HG03039 (cell line): ENCODE measurements around the gene PSG7.
"Not testable (repeated sequence)": the region's sequence is repeated elsewhere in the genome, so short reads cannot be mapped to it uniquely, and the experiment has no call there.

Experiments
- ATAC-seq: cut with Tn5 transposase; IDR thresholded peaks from one replicate; pipeline ENCODE4 v1.9.1; 2021; ENCODE audit warnings: mild to moderate bottlenecking, moderate library complexity; ENCODE audit not compliant: unreplicated experiment

Gene PSG7

DNA sequence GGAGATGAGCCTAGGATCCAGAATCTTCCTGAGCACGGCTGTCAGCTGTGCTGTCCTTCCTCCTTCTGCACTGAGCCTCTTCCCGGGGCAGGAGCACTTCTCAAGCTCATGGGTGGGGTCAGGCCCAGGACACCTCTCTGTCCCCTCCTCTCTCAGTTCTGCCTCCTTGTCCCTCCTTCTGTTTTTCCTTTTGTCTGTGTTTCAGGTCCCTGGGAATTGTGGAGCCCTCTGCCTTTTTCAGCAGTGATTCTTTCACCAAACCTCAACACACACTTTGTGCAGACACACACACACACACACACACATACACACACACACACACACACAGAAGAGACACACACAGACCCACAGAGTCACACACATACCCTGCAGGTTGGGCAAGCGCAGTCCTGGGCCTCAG is at the start of gene PSG7:
TSS of gene PSG7 (minus strand) at position 101 of the 400 bp plus-strand sequence. CDS start 131 bp downstream, outside the sequence.
- ATAC-seq, result not testable (repeated sequence)

DNA sequence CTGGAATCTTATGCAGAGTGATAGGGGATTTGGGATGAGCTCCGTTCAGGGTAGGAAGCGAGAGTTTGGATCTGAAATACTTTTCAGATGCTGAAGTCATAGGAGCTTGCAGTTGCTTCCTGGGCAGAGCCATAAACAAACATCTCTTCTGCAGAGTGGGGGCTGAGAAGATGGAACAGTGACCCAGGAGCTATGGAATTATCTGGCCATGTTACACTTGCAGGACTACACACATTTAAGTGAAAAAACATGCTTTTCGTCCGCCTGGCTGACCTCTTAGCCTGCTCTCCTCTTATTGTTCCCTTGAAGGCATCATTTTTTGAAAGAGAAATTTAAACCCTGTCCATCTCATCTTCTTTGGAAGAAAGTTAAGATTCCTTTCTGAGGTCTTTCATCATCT is 48.6 kb upstream of the PSG7 start:
- ATAC-seq, result no peak

DNA sequence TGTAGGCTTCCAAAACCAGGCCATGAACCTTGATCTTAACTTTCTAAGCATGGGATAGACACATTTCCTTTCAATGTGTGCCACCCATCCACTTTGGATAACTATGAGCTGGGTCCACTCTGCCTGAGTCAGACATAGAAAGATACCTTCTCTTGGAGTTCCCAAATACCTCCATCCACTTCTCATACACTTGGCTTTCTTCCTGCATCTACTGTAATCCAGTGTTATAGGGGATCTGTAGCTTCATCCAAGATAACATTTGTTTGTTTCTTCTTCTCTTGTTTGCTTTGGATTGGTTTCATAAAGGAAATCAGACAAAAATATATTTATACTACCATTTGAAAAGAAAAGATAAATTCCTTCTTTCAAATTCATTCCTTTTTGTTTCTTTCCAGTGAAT is 45.1 kb upstream of the PSG7 start:
- not testable (repeated sequence) for ATAC-seq

DNA sequence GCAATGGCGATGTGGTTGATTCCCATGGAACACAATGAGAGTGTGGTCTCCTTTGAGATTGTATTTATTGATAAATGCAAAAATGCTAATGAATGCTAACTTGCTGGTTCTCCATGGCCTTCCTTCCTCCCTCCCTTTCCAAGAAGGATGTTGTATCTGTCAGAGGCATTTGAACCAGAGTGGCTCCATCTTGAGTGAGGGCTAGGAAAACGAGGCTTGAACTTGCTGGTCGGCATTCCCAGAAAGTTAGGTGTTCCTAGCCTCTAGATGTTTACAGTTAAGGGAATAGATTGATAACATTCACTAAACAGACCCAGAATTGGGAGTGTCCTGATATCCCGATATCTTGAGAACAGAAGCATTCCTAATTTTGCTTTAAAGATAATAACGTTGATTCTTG is 34.4 kb upstream of the PSG7 start:
- ATAC-seq, result not testable (repeated sequence)

DNA sequence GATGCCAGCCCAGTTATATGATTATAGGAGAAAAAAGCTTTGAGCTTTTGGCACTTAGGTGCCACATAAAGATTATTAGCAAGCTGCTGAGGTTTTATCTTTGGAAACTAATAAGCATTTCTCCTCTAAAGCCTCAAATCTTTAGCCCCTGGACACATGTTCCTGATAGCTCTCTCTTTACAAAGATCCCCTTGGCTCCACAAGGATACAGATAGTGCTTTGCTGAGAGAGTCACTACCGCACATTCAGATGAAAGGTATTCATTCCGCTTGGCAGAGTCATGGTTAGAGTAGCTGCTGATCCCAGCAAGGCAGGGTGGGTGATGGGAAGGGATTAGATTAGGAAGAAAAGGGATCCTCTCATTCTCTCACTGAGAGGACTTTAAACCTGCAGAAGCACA is 28.2 kb upstream of the PSG7 start:
- ATAC-seq, result no peak

DNA sequence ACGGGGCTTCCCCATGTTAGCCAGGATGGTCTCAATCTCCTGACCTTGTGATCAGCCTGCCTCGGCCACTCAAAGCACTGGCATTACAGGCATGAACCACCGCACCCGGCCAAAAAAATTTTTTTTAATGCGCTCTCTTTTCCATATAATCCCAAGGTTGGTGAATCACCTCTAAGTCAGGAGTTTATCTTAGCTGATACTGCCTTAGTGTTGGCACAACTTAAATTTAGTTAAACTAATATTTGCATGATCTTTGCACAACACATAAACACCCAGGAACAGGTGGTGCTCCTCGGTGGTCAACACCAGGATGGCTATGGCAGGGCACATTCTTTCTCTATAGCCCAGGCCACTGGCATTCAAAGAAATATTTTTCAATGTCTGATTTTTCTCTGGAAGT is 24.1 kb upstream of the PSG7 start:
- ATAC-seq, result no peak

DNA sequence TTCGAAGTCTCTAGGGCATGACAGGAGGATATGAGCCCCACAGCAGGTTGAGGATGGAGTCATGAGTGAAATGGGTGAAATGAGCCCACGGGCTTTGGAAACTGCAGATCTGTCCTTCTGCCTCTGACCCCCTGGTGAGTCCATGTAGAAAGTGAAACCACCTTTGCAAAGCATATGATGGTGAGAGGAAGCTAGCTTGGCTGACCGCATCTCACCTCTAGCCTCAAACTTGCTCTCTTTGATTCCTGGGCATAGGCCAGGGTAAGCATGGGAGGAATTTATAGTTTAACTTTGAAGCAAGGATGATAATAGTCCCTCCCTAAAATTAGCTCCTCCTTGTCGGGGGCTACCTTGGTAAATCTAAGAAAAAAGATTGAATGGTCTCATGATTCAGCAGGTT is 15.1 kb upstream of the PSG7 start:
- not testable (repeated sequence) for ATAC-seq

DNA sequence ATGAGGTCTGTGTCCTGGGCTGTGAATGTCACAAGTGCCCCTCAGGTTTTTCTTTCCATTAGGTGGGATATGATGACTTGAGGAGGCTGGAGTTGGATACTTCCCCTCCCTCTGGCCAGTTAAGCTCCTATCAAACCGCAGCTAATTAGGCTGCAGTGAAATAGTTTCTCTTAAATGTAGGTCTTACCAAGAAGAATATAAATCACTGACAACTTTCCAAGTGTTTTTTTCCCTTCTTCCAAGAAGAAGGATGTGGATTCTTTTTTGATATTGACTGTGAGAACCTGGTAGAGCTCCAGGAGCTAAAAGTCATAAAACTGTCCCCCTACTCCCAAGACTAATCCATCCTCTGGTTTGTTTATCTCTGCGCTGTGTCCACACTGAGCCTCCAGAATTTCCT is 14.5 kb upstream of the PSG7 start:
- not testable (repeated sequence) for ATAC-seq

DNA sequence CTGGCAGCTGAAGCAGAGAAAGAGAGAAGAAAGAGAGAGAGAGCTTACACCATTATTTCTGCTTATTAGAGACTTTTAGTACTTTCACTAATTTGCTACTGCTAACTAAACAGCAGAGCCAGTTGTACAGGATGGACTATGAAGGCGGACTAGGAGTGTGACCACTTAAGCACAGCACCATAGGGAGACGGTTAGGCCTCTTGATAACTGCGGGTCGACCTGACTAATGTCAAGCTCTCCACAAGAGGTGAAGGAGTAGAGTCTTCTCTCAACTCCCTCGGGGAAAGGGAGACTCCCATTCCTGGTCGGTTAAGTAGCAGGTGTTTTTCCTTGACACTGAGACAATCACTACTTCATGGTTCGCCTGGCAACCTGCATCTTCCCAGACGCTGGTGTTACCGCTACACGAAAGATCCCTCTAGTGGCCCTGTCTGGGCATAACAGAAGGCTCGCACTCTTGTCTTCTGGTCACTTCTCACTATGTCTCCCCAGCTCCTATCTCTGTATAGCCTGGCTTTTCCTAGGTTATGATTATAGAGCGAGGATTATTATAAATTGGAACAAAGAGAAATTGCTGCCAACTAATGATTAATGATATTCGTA is 5.3 kb upstream of the PSG7 start:
- ATAC-seq, result no peak

DNA sequence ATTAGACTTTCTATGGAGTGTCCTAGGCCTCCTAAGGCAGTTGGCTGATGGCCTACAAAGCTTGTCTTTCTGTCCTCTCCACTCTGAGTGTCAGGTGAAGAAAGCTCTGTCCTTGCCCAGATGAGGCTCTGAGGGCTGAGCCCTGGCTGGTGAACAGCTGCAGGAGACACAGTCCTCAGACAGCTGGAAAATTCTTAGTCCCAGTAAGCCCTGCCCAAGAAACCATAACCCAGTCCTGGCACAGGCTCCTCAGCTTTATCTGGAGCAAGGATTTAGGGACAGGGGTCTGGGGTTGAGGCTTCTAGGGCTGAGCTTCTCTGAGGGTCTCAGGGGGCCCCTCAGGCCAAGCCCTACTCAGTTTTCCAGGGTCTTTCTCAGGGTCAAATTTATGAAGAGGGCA is 2.3 kb downstream of the PSG7 start:
- ATAC-seq, result not testable (repeated sequence)

DNA sequence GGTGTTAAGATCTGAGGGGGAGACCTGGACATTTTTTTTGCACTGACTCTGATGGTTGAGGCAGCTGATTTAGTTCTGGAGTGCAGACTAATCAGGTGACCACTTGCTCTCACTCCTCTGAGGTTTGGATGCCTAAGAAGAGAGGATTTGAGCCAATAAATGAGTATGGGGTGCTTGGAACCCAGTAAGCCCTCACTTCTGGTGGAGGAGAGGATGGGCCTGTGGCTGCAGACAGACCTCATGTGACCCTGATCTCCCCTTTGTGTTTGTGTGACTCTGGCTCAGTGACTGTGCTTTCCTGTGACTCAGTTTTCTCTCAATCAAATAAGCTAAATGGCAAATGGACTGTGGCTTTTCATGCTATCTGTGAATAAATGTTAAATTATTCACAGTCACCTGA is 2.8 kb downstream of the PSG7 start:
- ATAC-seq, result not testable (repeated sequence)

DNA sequence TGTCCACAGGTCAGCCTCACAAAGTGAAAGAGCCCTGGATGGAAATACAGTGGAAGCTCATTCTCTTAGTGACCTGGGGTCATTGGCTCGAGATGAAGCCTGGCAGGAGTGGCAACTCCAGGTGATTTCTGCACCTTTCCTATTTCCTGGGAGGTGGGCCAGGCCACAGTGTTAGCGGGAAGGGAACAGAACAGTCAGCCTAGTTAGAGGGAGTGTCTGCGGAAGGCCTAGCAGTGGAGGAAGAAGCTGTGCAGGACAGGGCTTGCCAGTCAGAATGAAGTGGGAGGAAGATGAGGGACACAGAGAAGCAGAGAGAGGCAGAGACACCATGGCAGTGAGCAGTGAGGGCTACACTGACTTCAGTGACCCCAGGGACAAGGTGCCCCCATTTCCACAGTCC is 3.6 kb downstream of the PSG7 start:
- not testable (repeated sequence) for ATAC-seq

DNA sequence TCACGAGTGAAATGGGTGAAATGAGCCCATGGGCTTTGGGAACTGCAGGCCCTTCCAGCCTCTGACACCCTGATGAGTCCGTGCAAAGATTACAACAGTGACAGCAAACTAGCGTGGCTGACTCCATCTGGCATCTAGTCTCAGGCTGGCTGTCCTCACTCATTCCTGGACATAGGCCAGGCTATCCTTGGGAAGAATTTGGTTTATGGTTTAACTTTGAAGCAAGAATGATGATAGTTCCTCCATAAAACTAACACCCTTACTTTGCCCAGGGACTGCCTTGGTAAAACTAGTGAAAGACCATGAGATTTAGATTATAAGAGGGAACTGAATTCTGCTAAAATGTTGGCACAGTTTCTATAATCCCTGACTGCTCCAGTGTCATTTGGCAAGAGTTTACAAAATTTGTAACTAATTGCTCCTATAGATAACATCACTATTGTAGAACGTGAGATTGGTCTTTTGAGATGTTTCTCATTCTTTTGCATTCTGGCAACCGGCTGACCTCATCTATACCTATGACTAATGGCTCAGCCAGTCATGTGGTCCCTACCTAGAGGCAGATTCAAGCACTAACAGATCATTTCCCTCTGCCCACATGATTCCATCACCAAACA is 4.4 kb downstream of the PSG7 start:
- not testable (repeated sequence) for ATAC-seq

DNA sequence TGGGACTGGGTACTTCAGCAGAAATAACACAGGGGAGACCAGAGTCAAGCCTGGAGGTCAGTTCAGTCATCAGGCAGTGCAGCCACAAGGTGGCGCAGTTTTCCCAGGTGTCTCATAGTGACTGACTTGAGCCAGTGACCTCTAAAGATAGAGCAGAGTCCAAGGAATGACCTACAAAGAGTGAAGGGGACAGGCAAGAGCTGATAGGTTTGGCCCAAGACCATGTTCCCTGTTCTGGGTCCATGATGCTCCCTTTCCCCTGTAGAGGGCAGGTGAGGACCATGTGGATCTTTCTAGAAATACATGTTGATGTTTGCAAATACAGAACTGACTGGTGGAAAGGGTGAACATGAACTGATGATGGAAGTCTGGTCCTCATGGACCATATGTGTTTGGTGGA is 6.8 kb downstream of the PSG7 start:
- not testable (repeated sequence) for ATAC-seq

DNA sequence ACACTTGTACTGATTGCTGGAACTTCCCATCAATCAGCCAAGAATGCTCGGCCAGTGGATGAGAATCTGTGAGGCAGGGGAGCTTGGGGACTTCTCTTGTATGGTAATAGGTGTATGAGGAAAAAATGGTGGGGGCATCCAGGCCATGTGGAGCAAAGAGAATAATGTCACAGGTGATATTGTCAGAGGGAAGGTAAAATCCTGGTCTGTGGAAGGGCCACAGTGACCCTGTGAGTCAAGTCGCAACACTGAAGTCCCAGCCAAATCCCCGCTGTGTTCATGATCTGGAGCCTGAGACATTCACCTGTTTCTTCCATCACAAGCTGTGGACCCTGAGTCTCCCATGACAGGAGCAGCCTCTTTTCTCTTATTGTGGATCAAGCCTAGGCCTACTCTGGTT is 8.1 kb downstream of the PSG7 start:
- no peak for ATAC-seq

DNA sequence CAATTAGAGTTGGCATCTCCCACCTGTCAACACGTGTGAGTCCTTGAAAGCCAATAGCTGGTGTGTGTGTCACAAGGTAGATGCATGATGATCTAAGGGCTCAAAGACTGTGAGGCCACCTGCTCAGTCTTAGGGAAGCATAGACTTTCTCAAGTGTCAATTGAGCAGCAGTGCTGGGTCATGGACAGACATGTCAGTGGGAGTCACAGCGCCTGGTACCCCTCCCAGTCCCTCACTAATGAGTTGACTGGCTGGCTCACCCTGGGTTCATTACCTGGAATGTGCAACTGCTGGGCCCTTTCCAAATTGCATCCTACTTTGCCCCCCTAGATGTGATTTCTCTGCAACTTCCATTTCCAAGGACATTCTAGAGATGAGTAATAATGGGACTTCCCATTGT is 10.2 kb downstream of the PSG7 start:
- ATAC-seq, result no peak

DNA sequence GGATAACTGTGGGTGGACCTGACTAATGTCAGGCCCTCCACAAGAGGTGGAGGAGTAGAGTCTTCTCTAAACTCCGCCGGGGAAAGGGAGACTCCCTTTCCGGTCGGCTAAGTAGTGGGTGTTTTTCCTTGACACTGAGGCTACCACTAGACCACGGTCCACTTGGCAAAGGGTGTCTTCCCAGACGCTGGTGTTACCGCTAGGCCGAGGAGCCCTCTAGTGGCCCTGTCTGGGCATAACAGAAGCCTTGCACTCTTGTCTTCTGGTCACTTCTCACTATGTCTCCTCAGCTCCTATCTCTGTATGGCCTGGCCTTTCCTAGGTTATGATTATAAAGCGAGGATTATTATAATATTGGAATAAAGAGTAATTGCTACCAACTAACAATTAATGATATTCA is 13.9 kb downstream of the PSG7 start:
- ATAC-seq, result not testable (repeated sequence)

DNA sequence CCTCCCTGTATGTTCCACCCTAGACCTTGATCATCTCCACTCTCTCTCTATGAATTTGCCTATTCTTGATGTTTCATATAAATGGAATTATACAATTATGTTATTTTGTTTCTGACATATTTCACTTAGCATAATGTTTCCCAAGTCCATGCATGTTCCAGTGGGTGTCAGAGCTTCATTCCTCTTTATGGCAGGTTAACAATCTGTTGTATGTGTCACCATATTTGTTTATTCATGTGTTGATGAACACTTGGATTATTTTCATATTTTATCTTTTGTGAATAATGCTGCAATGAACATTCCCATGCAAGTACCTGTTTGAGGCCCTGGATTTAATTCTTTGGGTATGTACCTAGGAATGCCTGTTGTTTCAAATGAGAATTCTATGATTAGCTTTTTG is 16.0 kb downstream of the PSG7 start:
- ATAC-seq, result not testable (repeated sequence)

DNA sequence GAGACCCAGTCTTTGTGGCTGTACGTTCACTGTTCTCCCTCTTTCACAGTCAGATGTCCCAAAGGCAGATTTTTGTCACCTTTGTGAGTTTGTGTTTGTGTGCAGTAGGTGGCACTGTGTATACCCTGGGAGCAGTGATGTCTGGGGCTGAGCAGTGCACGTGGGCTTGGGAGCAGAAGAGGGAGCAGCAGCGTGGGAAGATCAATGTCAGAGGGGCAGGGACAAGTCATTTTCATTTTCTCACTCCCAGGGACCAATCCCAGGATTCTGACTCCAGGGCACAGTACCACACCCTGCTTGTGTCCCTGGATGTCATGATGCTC is 17.3 kb downstream of the PSG7 start:
- no peak for ATAC-seq

DNA sequence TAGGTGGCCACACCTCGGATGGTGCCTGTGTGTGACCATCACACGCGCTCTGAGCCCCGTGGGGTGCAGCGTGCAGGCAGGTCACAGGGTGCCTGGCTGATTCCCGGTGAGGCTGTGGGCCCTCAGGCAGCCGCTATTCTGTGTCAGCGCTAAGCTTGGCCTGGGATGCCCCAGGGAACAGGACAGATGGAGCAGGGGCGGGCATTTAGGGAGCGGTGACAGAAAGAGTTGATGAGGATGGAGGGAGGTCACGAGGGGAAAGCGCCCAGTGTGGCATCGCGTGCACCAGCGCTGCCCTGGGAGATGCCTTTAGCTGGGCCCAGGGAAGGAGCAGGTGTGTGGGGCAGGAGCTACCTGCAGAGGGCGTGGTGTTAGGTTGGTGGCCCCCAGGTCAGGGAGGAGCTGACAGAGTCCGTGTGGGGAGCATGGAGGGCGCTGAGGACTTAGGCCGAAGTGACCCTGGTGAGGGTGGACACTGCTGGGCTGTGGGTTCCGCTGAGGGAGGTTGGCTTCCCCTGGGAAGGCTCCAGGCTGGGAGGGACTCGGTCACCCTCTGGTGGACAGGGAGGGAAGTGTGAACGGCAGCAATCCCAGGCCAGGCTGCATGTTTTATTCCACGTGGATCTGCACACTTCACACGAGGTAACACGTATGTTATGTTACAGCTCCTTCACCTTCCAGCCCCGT is 17.8 kb downstream of the PSG7 start:
- ATAC-seq, result not testable (repeated sequence)

DNA sequence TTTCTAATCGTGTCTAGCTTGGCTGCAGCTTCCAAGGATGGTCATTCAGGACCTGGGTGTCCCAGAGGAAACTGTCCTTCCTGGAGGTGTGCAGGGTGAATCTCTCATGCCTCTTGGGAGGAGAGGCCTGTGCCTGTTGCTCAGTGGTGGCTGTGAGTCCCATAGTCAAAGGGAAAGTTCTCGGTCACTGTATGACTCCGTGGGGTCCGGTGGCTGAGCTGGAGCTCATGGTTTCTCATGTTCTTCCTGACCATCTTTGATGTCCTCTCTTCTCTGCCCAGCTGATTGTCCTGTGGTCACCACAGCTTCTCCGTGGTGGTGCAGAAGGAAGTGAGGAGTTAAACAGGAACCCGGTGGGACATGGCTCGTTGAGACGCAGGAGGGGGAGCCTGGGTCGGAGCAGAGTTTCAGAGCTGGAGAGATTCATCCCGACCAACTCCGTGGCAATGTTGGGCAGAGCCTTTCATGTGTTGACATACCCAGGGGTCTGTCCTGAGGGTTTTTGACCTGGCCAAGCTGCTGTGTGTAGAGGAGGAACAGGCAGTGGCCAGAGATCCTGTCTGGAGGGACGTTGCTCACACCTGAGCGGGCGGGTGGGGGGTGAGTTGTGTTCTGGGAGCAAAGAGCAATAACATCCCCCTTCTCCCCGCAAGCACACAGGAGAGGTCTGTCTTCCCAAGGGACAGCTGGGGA is 18.5 kb downstream of the PSG7 start:
- ATAC-seq, result not testable (repeated sequence)

DNA sequence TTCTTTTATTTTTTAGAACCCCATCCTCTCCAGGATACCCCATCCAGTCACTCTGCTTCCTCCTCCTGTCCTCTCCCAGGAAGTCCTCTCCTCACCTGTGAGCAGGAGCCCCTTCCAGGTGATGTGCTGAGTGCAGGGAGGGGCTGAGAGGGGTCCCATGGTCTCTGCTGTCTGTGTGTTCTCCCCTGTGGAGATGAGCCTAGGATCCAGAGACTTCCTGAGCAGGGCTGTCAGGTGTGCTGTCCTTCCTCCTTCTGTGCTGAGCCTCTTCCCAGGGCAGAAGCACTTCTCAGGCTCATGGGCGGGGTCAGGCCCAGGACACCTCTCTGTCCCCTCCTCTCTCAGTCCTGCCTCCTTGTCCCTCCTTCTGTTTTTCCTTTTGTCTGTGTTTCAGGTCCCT is 19.4 kb downstream of the PSG7 start, which contains the start of gene PSG6:
TSS of gene PSG6 (minus strand) at position 261 of the 400 bp plus-strand sequence. CDS start at position 159, 102 bp downstream.
- ATAC-seq, result not testable (repeated sequence)
